SJSA1 (cell line): Measurements from ENCODE around the gene NCEH1. TPM values are rescaled to one million over a fixed set of nuclear protein-coding genes. Genes with fewer than 3 reads are reported as not detected.

Experiments
- DNase-seq, 2 experiments: peaks; one replicate each; pipeline ENCODE4 v3.0.0-alpha.2; 2015 to 2020; ENCODE audit warnings: low spot score in 2 of 2, low read depth in 1 of 2
- H3K27ac ChIP-seq: fragments of 250-450 bp; sonication (Bioruptor Pico); 2 replicates; pipeline ENCODE4 v1.5.1; 2020; ENCODE audit warnings: mild to moderate bottlenecking, moderate library complexity
- H3K27me3 ChIP-seq: fragments of 250-450 bp; sonication (Bioruptor Pico); replicated peaks from 2 replicates; pipeline ENCODE4 v1.5.1; 2020; ENCODE audit warnings: mild to moderate bottlenecking, moderate library complexity
- H3K36me3 ChIP-seq: fragments of 250-450 bp; sonication (Bioruptor Pico); 2 replicates; pipeline ENCODE4 v1.5.1; 2020; ENCODE audit warnings: mild to moderate bottlenecking
- H3K4me1 ChIP-seq: fragments of 250-450 bp; sonication (Bioruptor Pico); replicated peaks from 2 replicates; pipeline ENCODE4 v1.6.1; 2021; ENCODE audit warnings: mild to moderate bottlenecking
- H3K4me3 ChIP-seq: fragments of 250-450 bp; sonication (Bioruptor Pico); 2 replicates; pipeline ENCODE4 v1.5.1; 2020; ENCODE audit warnings: mild to moderate bottlenecking
- H3K9me3 ChIP-seq: fragments of 250-450 bp; sonication (Bioruptor Pico); replicated peaks from 2 replicates; pipeline ENCODE4 v1.5.1; 2020; ENCODE audit warnings: mild to moderate bottlenecking
- total RNA-seq: library from RNA; depleted of rRNA; stranded (reverse); fragments of >200 nt; shearing (Covaris generic); gene quantifications from 2 replicates; pipeline ENCODE4 v1.2.3, GENCODE V29; 2014

The NCEH1 gene
- total RNA-seq, 1 experiment from 2014 or later: 16.4 TPM

GRCh38 chr3:172700936-172701455 is 9.9 kb downstream of the NCEH1 start:
- H3K27ac ChIP-seq: no peak overlapping the region
- no peaks in the 10 kb centered on the region for H3K27me3 ChIP-seq
- no peaks in the 10 kb centered on the region for H3K9me3 ChIP-seq
- DNase-seq: no peak
- no peak overlapping the region for H3K4me3 ChIP-seq
- H3K4me1 ChIP-seq: no peaks in the 10 kb centered on the region
- peaks cover 15% of the 10 kb centered on the region for H3K36me3 ChIP-seq

- no peak for DNase-seq
- H3K9me3 ChIP-seq: no peaks in the 10 kb centered on the region
- peaks cover 15% of the 10 kb centered on the region for H3K36me3 ChIP-seq
- no peak overlapping the region for H3K4me3 ChIP-seq
- no peaks in the 10 kb centered on the region for H3K4me1 ChIP-seq
- H3K27me3 ChIP-seq: no peaks in the 10 kb centered on the region
- H3K27ac ChIP-seq: no peak overlapping the region
Measured at GRCh38 chr3:172700256-172700655, 10.6 kb downstream of the NCEH1 start.

- H3K27me3 ChIP-seq: no peaks in the 10 kb centered on the region
- H3K36me3 ChIP-seq: peaks cover 16% of the 10 kb centered on the region
- no peaks in the 10 kb centered on the region for H3K4me1 ChIP-seq
- H3K27ac ChIP-seq: no peak overlapping the region
- DNase-seq: no peak
- H3K9me3 ChIP-seq: no peaks in the 10 kb centered on the region
- no peak overlapping the region for H3K4me3 ChIP-seq
Measured at GRCh38 chr3:172699031-172699430, 11.8 kb downstream of the NCEH1 start.

- no peaks in the 10 kb centered on the region for H3K27me3 ChIP-seq
- H3K9me3 ChIP-seq: no peaks in the 10 kb centered on the region
- no peak overlapping the region for H3K4me3 ChIP-seq
- DNase-seq: no peak
- H3K36me3 ChIP-seq: peaks cover 16% of the 10 kb centered on the region
- H3K4me1 ChIP-seq: no peaks in the 10 kb centered on the region
- no peak overlapping the region for H3K27ac ChIP-seq
Measured at GRCh38 chr3:172698631-172699030, 12.2 kb downstream of the NCEH1 start.

GRCh38 chr3:172697558-172697957 is 13.3 kb downstream of the NCEH1 start:
- H3K36me3 ChIP-seq: peaks cover 18% of the 10 kb centered on the region
- no peaks in the 10 kb centered on the region for H3K27me3 ChIP-seq
- DNase-seq: no peak
- no peaks in the 10 kb centered on the region for H3K9me3 ChIP-seq
- no peak overlapping the region for H3K27ac ChIP-seq
- H3K4me3 ChIP-seq: no peak overlapping the region
- H3K4me1 ChIP-seq: no peaks in the 10 kb centered on the region

GRCh38 chr3:172696357-172696756 is 14.5 kb downstream of the NCEH1 start:
- no peaks in the 10 kb centered on the region for H3K4me1 ChIP-seq

GRCh38 chr3:172694573-172695246 is 16.2 kb downstream of the NCEH1 start:
- peaks cover 7% of the 10 kb centered on the region; the same call in 1 of the 2 replicates for H3K36me3 ChIP-seq
- no peak overlapping the region for H3K4me3 ChIP-seq
- no peak overlapping the region for H3K27ac ChIP-seq
- DNase-seq: no peak
- no peaks in the 10 kb centered on the region for H3K27me3 ChIP-seq
- no peaks in the 10 kb centered on the region for H3K9me3 ChIP-seq
- H3K4me1 ChIP-seq: no peaks in the 10 kb centered on the region

More at GRCh38 chr3:172696357-172696756, 14.5 kb downstream of the NCEH1 start:
- Histone ChIP-seq H3K9me3 (no peaks in the 10 kb centered on the region), H3K27me3 (no peaks in the 10 kb centered on the region), H3K36me3 (peaks cover 11% of the 10 kb centered on the region; the same call in 1 of the 2 replicates), H3K4me3 (no peak overlapping the region), H3K27ac (no peak overlapping the region)
- no peak for DNase-seq

GRCh38 chr3:172692751-172693338 is 18.0 kb downstream of the NCEH1 start:
- Histone ChIP-seq H3K36me3 (peaks cover 7% of the 10 kb centered on the region; the same call in 1 of the 2 replicates), H3K4me3 (no peak overlapping the region), H3K4me1 (no peaks in the 10 kb centered on the region), H3K9me3 (no peaks in the 10 kb centered on the region), H3K27ac (no peak overlapping the region), H3K27me3 (no peaks in the 10 kb centered on the region)
- DNase-seq: no peak

- Histone ChIP-seq H3K27ac (no peak overlapping the region), H3K36me3 (peaks cover 12% of the 10 kb centered on the region), H3K4me3 (no peak overlapping the region), H3K27me3 (no peaks in the 10 kb centered on the region), H3K9me3 (no peaks in the 10 kb centered on the region), H3K4me1 (no peaks in the 10 kb centered on the region; the same call in 1 of the 2 replicates)
- no peak for DNase-seq
Measured at GRCh38 chr3:172690936-172691335, 19.9 kb downstream of the NCEH1 start.

- no peaks in the 10 kb centered on the region for H3K9me3 ChIP-seq
- peaks cover 8% of the 10 kb centered on the region; the same call in 1 of the 2 replicates for H3K36me3 ChIP-seq
- no peak overlapping the region for H3K4me3 ChIP-seq
- peaks cover 12% of the 10 kb centered on the region for H3K4me1 ChIP-seq
- no peaks in the 10 kb centered on the region for H3K27me3 ChIP-seq
- H3K27ac ChIP-seq: no peak overlapping the region
- DNase-seq: no peak
Measured at GRCh38 chr3:172688588-172688987, 22.3 kb downstream of the NCEH1 start.

- DNase-seq: no peak
- H3K27me3 ChIP-seq: no peaks in the 10 kb centered on the region
- H3K9me3 ChIP-seq: no peaks in the 10 kb centered on the region
- H3K4me1 ChIP-seq: peaks cover 12% of the 10 kb centered on the region
- no peak overlapping the region for H3K27ac ChIP-seq
- H3K36me3 ChIP-seq: peaks cover 5% of the 10 kb centered on the region
- H3K4me3 ChIP-seq: no peak overlapping the region
Measured at GRCh38 chr3:172687501-172687900, 23.4 kb downstream of the NCEH1 start.

- Histone ChIP-seq H3K27ac (no peak overlapping the region), H3K4me1 (peaks cover 12% of the 10 kb centered on the region), H3K4me3 (no peak overlapping the region), H3K36me3 (peaks cover 8% of the 10 kb centered on the region), H3K9me3 (no peaks in the 10 kb centered on the region), H3K27me3 (no peaks in the 10 kb centered on the region)
- no peak for DNase-seq
Measured at GRCh38 chr3:172685331-172686214, 25.3 kb downstream of the NCEH1 start.

- H3K27me3 ChIP-seq: no peaks in the 10 kb centered on the region
- H3K4me1 ChIP-seq: peaks cover 42% of the 10 kb centered on the region
- H3K9me3 ChIP-seq: no peaks in the 10 kb centered on the region
- H3K36me3 ChIP-seq: peaks cover 7% of the 10 kb centered on the region
- no peak overlapping the region for H3K4me3 ChIP-seq
- H3K27ac ChIP-seq: no peak overlapping the region
- DNase-seq: no peak
Measured at GRCh38 chr3:172680684-172681083, 30.2 kb downstream of the NCEH1 start.
